ENCODE data around the gene DPP7.

DPP7 gene

DNA sequence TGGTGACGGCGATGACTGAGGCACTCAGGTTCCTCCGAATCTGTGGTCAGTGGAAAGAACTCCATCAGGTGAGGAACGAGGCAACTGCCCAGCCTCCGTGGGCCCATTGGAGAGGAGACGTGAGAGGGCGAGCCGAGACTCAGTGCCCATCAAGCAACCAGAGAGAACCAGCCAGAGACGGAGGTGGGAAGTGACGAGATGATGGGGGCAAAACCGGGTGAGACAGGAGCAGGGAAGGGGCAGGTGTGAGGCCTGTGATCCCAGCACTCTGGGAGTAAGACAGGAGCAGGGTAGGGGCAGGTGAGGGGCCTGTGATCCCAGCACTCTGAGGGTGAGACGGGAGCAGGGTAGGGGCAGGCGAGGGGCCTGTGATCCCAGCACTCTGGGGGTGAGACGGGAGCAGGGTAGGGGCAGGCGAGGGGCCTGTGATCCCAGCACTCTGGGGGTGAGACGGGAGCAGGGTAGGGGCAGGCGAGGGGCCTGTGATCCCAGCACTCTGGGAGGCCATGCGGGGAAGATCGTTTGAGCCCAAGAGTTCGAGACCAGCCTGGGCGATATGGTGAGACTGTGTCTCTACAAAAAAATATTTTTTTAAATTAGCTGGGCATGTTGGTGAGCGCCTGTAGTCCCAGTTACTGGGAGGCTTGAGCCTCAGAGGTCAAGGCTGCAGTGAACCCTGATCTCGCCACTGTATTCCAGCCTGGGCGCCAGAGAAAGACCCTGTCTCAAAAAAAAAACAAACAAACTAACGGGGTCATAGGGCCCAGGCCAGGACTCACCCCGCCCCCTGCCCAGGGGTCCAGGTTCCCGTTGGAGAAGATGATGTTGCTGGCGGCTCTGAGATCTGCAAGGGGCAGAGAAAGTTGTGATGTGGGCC is 3.4 kb downstream of the DPP7 start:
- DNase-seq, result no peak

DNA sequence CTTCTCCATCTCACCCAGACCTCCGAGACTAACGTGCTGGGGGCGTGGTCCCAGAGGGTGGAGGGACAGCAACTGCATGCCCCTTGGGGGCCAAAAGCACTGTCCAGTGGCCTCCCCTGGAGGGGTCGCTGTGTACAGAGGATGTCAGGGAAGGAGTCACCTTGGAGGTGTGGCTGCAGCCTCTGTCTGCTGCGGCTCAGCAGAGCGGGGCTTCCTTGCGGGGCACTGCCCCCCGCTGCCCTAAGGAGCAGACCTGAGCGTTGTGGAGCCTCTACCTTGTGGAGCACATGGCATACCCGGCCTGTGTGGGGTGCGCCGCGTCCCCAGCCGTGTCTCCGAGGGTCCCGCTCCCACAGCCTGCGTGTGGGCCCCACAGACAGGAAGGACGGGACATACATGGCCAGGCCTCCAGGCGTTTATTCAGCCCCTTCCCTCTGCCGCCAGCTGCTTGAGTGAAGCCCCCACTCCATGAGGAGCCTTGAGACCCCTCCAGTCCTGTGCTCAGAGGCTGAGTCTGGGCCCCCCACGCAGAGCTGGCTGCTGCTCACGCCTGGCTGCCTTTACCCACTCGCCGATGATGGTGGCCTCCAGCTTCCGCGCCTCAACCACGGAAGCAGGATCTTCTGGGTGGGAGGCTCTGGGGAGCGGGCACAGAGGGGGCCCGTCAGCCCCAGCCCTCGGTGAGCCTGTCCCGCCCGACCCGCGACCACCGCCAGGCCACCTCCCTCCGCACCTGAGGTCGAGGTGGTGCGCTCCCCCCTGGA is 4.2 kb downstream of the DPP7 start:
- no peak for DNase-seq

DNA sequence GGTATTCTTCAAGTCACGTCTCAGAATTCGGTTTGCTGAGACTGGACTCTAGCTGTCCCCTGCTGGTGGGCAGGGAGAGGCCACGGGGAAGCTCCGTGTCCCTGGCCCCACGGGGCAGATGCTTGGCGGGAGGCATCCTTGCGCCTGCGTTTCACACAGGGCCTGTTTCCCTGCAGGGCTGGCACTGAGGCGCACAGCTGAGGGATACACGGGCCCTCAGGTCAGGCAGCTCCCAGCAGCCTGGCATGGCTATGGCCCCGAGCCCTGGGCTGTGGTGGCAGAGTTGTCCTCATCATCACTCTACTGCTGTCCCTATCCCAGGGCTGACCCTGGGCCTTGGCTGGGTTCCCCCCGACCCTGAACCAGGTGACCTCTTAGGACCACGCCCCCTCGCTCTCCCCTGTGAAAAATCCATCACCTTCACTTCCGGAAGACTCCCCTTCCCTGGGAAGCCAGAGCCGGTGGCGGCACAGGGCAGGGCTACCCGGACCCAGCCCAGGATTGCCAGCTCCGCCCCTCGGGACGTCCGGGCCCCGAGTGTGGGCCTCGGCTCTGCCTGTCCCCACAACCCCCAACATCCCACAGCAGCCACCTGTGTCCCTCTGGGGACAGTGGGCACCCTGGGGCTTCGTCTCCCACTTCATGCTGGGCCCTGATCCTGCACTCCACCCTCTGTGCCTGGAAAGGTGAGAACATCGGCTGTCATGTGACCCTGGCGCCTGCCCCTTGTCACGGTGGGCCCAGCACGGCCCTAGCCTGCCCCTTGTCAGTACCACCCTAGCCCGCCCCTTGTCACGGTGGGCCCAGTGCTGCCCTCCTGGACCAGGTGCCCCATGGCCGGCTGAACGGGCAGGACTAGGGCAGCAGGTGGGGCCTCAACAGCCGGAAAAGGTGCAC is 5.0 kb downstream of the DPP7 start:
- no peak for DNase-seq

DNA sequence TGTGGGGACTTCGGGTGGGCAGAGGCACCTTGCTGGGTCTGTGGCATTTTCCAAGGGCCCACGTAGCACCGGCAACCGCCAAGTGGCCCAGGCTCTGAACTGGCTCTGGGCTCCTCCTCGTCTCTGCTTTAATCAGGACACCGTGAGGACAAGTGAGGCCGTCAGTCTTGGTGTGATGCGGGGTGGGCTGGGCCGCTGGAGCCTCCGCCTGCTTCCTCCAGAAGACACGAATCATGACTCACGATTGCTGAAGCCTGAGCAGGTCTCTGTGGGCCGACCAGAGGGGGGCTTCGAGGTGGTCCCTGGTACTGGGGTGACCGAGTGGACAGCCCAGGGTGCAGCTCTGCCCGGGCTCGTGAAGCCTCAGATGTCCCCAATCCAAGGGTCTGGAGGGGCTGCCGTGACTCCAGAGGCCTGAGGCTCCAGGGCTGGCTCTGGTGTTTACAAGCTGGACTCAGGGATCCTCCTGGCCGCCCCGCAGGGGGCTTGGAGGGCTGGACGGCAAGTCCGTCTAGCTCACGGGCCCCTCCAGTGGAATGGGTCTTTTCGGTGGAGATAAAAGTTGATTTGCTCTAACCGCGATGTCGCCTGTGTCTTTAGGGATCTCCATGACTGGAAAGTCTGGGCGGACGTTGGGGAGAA is 5.8 kb downstream of the DPP7 start:
- no peak for DNase-seq

DNA sequence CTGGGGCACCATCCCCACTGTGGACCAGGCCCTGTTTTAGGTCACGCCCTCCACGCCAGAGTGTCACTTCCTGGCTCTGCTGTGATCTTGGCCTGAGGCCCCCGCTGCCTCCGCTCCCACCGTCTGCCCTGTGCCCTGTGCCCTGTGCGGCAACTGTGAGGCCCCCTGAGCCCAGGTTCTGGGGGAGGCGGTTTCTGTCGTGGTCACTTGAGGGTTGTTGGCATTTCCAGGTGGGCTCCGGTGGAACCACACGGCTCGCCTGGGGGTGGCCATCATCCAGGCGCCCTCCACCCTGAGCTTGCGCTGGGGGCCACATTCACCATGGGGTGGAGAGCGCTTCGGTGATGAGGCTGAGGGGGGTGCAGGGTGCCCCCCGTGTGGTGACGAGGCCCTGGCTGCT is 6.6 kb downstream of the DPP7 start:
- no peak for DNase-seq

DNA sequence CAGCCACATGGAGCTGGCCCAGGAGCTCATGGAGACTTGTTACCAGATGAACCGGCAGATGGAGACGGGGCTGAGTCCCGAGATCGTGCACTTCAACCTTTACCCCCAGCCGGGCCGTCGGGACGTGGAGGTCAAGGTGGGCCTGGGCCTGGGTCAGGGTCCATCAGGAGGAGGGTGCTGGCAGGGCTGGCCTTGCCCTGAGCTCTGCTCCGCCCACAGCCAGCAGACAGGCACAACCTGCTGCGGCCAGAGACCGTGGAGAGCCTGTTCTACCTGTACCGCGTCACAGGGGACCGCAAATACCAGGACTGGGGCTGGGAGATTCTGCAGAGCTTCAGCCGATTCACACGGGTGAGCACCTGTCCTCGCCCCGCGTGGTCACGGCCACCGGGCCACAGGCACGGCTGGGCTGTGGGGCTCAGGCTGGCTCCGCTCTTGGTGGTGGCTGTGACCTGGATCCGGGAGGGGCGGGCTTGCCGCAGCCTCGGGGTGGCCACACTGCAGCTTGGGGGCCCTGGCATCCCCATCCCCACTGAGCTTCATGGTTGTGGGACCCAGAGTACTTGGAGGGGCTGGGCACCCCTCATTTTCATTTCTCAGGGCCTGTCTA is 7.1 kb downstream of the DPP7 start:
- DNase-seq, result no peak

DNA sequence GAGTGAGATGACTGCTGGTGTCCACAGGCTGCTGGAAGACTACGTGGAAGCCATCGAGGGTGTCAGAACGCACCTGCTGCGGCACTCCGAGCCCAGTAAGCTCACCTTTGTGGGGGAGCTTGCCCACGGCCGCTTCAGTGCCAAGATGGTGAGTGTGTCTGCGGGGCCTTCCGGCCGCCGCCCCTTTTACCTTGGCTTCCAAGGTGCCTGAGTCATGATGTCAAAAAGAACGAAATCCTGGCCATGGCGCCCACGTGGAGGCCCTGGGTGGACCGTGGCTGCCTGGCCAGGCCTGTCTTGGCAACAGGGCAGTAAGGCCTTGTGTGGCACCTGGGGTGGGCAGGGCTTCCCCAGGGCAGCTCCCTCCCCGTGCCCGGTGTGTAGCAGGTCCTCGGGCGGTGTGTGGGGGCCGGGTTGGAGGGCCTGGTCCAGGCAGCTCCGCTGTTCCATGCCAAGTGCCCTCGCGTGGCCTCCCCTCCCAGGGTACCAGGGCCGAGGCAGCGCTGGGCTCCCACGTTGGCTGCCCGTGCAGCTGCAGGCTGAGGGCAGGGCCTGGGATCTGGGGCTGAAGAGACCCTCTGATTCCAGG is 7.8 kb downstream of the DPP7 start:
- DNase-seq, result no peak

DNA sequence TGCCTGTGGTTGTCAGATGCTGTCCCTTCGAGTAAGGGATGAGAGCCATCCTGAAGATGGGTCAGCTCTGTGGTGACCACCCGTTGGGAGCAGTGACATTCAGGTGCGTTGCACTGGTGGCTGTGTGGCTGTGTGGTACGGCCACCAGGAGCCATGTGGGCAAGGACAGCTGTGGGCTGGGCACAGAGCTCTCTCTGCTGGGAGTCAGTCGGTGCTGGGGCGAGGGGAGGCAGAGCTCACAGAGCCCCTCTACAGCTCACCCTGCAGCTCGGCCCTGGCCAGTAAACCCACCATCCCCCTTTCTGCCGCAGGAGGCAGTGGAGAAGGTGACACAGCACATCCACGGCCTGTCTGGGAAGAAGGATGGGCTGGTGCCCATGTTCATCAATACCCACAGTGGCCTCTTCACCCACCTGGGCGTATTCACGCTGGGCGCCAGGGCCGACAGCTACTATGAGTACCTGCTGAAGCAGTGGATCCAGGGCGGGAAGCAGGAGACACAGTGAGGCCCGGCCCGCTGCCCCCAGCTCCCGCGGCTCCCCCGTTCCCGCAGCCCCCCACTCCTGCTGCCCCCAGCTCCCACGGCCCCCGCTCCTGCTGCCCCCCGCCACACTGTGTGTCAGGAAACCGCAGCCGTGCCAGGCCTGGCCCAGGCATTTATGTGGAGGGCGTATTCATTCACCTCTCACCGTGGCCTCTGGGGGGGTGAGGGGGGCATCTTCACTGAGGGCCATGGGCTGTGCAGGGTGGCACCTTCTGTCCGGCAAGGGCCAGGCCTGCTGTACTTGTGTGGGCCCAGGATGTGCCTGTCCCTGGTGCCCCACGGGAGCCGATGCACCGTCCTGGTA is 8.5 kb downstream of the DPP7 start:
- DNase-seq, result no peak

DNA sequence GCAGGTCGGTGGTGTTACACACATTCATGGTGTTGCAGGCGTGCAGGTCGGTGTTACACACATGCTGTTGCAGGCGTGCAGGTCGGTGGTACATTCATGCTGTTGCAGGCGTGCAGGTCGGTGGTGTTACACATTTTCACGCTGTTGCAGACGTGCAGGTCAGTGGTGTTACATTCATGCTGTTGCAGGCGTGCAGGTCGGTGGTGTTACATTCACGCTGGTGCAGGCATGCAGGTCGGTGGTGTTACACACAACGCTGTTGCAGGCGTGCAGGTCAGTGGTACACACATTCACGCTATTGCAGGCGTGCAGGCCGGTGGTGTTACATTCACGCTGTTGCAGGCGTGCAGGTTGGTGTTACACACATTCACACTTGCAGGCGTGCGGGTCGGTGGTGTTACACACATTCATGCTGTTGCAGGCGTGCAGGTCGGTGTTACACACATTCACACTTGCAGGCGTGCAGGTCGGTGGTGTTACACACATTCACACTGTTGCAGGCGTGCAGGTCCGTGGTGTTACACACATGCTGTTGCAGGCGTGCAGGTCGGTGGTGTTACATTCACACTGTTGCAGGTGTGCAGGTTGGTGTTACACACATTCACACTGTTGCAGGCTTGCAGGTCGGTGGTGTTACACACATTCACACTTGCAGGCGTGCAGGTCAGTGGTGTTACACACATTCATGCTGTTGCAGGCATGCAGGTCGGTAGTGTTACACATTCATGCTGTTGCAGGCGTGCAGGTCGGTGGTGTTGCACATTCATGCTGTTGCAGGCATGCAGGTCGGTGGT is 11.1 kb downstream of the DPP7 start:
- no peak for DNase-seq

DNA sequence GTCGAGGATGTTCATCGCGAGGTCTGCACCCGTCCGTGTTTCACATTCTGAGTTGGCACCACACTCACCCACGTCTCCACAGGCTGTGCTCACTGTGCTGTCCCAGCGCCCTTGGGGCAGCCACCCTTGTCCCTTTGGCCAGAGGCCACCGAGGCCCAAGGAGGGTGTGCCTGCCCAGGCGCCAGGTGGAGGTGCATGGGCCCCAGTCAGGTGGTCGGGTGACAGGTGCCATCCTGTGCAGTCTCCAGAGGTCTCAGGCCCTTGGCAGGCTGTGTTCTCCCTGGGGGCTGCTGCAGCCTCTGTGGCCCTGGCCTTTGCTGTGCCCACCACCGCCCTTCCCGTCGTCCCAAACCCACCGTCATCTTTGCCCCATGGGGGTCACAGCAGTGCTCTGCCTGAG is 15.3 kb downstream of the DPP7 start:
- no peak for DNase-seq

DNA sequence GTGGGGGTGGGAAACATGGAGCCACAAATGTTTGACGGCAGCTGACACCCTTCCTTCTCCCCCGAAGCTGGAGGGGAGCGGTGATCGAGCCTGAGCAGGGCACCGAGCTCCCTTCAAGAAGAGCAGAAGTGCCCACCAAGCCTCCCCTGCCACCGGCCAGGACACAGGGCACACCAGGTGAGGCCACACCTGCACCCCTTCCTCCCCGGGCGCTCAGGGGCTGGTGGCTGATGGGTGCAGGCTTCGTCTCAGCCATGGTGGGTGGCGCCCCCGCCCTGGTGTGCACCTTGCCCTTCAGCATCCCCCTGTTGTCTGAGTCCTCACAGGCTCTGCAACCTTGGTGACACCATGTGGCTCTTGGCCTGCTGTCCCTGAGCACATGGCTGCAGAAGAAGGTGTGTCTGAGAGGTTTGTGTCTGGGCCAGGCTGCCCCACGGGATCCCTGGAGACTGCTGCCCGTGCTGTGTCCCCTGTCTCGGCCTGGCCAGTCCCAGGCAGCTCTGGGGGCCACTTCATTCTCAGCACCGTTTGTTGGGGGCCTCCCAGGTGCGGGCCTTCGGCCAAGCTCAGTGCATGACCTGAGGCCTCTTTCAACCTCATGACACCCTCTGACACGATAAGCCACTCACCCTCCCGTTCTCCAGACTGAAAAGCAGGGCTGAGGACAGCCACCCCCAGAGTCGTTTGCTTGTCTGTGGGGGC is 16.6 kb downstream of the DPP7 start:
- no peak for DNase-seq

DNA sequence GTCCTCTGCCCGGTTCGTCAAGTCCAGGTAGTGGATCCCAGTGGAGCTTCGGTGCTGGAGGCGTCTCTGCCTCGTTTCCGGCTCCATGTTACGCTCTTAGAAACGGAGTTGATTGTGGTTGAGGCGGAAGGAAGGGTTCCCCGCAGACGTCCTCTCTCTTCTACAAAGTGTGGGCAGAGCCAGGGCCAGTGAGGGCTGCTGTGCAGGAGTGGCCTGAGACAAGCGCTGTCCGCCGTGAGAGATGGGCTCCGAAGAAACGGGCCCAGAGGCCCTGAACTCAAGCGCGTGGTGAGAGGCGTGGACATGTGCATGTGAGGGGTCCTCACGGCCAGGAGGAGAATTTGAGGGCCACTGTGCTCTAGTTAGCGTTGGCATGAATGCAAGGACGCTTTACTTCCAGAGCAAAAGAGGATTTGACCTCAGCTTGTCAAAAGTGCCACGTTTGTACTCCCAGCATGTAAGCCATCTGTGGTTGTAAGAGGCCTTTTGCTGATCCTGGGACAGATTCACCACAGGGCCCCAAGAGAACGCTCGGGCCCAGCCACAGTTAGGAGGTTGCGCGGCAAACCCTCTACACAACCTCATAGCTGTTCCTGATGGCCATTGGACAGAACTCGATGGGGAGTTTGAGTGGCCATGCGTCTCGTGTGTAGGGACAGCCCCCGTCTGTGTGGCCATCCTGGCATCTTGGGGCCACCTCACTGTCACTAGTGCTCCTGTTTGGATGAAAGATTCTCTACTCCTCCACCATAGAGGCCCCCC is 17.6 kb downstream of the DPP7 start:
- no peak for DNase-seq

DNA sequence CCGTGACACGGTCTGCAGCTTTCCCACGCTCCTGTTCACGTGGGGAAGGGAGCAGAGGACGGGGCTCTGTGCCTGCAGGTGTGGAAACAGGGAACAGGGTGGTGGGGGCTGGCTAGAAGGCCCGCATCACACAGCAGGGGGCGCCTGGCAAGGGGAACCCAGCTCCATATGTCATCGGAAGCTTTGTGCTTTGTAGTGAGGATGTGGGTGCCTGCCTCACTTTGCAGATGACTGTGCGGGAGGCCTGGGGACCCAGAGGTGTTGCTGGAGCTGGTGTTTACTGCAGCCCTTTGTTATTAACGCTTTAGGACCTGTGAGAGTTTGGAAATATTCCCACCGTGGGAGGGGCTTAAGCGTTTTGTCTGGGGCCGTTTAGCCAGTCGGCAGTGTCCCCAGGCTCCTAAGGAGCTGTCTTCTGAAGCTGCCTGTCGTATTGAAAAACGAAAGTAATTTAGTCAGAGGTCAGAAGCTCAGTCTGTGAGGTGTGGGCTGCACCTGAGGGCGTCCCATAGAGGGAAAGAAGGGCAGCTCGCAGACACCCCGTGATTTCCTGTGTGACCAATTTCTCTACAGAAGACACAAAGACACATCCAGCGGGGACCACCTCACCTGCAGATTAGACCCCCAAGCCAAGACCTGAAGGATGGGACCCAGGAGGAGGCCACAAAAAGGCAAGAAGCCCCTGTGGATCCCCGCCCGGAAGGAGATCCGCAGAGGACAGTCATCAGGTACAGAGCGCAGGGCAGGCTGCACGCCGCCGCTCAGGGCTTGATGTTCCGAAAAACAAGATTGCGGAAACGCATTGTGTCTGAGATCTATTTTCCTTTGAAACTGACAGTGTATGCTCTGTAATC is 18.6 kb downstream of the DPP7 start:
- no peak for DNase-seq

DNA sequence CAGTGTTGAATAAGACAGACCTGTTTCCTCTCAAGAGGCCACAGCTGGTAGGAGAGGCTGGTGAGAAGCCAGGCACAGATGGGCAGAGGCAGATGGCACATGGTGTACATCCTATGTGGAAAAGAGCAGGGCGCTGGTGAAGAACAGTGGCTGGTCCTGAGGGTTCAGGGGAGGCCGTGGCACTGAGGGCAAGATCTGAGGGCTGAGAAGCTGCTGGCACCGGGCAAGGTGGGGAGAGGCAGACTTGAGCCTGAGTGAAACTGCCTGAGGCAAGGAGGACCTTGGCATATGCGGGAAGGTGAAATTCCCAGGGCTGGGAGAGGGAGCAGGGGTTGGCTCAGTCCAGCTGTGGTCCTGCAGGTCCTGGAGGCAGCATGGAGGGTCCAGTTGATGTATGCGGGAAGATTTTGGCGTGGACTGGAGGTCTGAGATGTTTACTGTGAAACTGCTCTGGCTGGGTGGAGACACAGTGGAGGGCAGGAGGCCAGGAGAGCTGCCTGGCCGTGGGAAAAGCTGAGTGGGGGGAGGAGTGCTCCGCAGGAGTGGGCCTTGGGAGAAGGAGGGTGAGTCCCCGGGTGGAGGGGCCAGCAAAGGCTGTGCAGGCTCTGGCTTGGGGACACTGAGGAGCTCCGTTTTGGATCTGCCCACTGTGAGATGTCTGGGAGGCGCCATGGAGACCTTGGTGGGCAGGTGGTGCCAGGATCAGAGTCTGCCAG is 25.1 kb downstream of the DPP7 start:
- no peak for DNase-seq

DNA sequence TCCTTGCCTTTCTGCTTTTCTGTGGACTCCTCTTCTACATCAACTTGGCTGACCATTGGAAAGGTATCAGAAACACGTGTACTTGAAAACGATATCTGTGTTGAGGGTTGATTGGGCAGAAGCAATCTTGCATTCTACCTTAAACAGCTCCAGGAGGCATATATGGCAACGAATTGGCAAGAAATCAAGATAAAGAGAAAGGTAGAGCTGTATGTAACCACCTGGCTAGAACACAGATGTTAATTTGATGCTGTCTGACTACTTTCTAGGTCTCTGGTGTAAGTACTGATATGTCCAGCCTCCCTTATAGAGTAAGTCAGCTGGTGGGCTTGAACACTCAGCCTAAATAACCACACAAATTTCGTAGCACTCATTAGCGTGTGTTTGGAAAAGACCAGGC is 26.4 kb downstream of the DPP7 start:
- no peak for DNase-seq

DNA sequence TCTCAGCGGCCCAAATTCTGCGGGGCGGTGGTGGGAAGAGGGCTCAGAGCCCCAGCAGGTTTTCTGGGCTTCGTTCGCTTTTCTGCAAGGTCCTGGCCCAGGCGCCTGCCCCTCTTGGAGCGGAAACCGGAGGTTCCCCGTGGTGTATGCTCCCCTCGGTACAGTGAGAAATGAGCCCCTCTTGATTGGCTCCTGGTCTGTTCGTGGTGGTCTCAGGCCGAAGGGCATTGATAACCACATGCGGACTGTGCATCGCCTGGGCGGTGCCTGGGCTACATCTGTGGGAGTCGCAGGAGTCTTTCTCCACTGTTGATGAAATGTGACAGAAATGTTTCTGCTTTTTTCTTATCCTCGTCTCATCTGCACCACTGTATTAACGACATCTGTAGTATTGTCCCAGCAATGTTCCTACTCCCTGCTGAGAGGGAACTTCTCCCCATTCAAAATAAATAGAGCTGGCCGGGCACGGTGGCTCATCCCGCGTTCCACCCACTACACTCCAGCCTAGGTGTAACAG is 27.1 kb downstream of the DPP7 start:
- DNase-seq, result no peak

Measured in bone marrow (tissue), 2 donors.